OCI-LY1 (cell line): ENCODE results near the gene GFM1.

Source experiments
- H2AFZ ChIP-seq: fragments of 200-600 bp; sonication (generic), shearing (Covaris generic); 2 replicates; pipeline ENCODE4 v1.6.0; 2014; ENCODE audit warnings: antibody characterized with exemption, mild to moderate bottlenecking, low read length
- H3F3A ChIP-seq: fragments of 200-600 bp; sonication (generic), shearing (Covaris generic); 2 replicates; pipeline ENCODE4 v1.6.0; 2014; ENCODE audit warnings: mild to moderate bottlenecking, antibody characterized with exemption, low read length, moderate library complexity; ENCODE audit not compliant: insufficient read depth
- H3K27ac ChIP-seq: fragments of 200-600 bp; sonication (generic); 2 replicates; pipeline ENCODE4 v1.5.1; 2014; ENCODE audit warnings: low read length, mixed run types, mild to moderate bottlenecking, low read depth; ENCODE audit not compliant: poor library complexity, severe bottlenecking
- H3K27me3 ChIP-seq: fragments of 200-600 bp; sonication (generic); 2 replicates; pipeline ENCODE4 v1.6.0; 2014; ENCODE audit warnings: antibody characterized with exemption, mild to moderate bottlenecking, low read length, moderate library complexity; ENCODE audit not compliant: insufficient read depth
- H3K36me3 ChIP-seq: fragments of 200-600 bp; sonication (generic); 2 replicates; pipeline ENCODE4 v1.6.1; 2014; ENCODE audit warnings: mild to moderate bottlenecking, antibody characterized with exemption, low read length, moderate library complexity, mixed read lengths; ENCODE audit not compliant: insufficient read depth
- H3K4me1 ChIP-seq: fragments of 200-600 bp; sonication (generic); 2 replicates; pipeline ENCODE4 v1.5.1; 2014; ENCODE audit warnings: mild to moderate bottlenecking, low read length, moderate library complexity; ENCODE audit not compliant: insufficient read depth, severe bottlenecking
- H3K4me2 ChIP-seq: fragments of 200-600 bp; sonication (generic), shearing (Covaris generic); 2 replicates; pipeline ENCODE4 v1.6.1; 2014; ENCODE audit warnings: low read length
- H3K4me3 ChIP-seq: fragments of 200-600 bp; sonication (generic); 2 replicates; pipeline ENCODE4 v1.5.1; 2014; ENCODE audit warnings: low read length, low read depth, mild to moderate bottlenecking, mixed read lengths; ENCODE audit not compliant: poor library complexity, severe bottlenecking
- H3K79me2 ChIP-seq: fragments of 200-600 bp; shearing (Covaris generic); 2 replicates; pipeline ENCODE4 v1.6.1; 2016; ENCODE audit warnings: mixed run types, low read length, mixed read lengths; ENCODE audit not compliant: insufficient read depth
- H3K9ac ChIP-seq: fragments of 200-600 bp; sonication (generic), shearing (Covaris generic); 2 replicates; pipeline ENCODE4 v1.6.1; 2014; ENCODE audit warnings: mild to moderate bottlenecking, low read length, mixed read lengths
- H3K9me2 ChIP-seq: fragments of 200-600 bp; sonication (generic), shearing (Covaris generic); 2 replicates; pipeline ENCODE4 v1.6.1; 2014; ENCODE audit warnings: low read depth, mild to moderate bottlenecking, low read length, mixed read lengths
- H3K9me3 ChIP-seq: fragments of 200-600 bp; shearing (Covaris generic); 2 replicates; pipeline ENCODE4 v1.6.1; 2014; ENCODE audit warnings: low read length, mixed read lengths
- H4K20me1 ChIP-seq: fragments of 200-600 bp; sonication (generic), shearing (Covaris generic); 2 replicates; pipeline ENCODE4 v1.6.0; 2016; ENCODE audit warnings: mild to moderate bottlenecking, low read length; ENCODE audit not compliant: insufficient read depth
- EZH2 ChIP-seq: fragments of 200-600 bp; sonication (generic), shearing (Covaris generic); IDR thresholded peaks from 2 replicates; pipeline ENCODE4 v1.8.0; 2017; ENCODE audit warnings: borderline replicate concordance, mixed run types, mild to moderate bottlenecking, antibody characterized with exemption, low read length, moderate library complexity, mixed read lengths
- TF ChIP-seq, protein P1 (sequence below): fragments of 200-600 bp; sonication (generic), shearing (Covaris generic); IDR thresholded peaks from 2 replicates; pipeline ENCODE4 v1.5.1; 2017; ENCODE audit warnings: mild to moderate bottlenecking, antibody characterized with exemption, low read length, moderate library complexity, mixed read lengths

The GFM1 gene

GRCh38 chr3:158649791-158650190 lies 5.5 kb downstream of the GFM1 start:
- Histone ChIP-seq H3K4me1 (peaks cover 16% of the 10 kb centered on the region), H3K9me3 (no peaks in the 10 kb centered on the region), H3K36me3 (peaks cover 82% of the 10 kb centered on the region), H3K27me3 (no peaks in the 10 kb centered on the region), H3K79me2 (peaks cover 20% of the 10 kb centered on the region), H3K4me2 (no peak overlapping the region), H3K27ac (no peak overlapping the region), H3F3A (peaks cover 4% of the 10 kb centered on the region; the same call in 1 of the 2 replicates), H2AFZ (no peak overlapping the region), H3K9me2 (no peaks in the 10 kb centered on the region), H4K20me1 (no peaks in the 10 kb centered on the region), H3K4me3 (no peak overlapping the region), H3K9ac (no peak overlapping the region)
- no peak for TF ChIP-seq EZH2
- TF ChIP-seq, protein P1, sequence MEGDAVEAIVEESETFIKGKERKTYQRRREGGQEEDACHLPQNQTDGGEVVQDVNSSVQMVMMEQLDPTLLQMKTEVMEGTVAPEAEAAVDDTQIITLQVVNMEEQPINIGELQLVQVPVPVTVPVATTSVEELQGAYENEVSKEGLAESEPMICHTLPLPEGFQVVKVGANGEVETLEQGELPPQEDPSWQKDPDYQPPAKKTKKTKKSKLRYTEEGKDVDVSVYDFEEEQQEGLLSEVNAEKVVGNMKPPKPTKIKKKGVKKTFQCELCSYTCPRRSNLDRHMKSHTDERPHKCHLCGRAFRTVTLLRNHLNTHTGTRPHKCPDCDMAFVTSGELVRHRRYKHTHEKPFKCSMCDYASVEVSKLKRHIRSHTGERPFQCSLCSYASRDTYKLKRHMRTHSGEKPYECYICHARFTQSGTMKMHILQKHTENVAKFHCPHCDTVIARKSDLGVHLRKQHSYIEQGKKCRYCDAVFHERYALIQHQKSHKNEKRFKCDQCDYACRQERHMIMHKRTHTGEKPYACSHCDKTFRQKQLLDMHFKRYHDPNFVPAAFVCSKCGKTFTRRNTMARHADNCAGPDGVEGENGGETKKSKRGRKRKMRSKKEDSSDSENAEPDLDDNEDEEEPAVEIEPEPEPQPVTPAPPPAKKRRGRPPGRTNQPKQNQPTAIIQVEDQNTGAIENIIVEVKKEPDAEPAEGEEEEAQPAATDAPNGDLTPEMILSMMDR = no peak

DNA sequence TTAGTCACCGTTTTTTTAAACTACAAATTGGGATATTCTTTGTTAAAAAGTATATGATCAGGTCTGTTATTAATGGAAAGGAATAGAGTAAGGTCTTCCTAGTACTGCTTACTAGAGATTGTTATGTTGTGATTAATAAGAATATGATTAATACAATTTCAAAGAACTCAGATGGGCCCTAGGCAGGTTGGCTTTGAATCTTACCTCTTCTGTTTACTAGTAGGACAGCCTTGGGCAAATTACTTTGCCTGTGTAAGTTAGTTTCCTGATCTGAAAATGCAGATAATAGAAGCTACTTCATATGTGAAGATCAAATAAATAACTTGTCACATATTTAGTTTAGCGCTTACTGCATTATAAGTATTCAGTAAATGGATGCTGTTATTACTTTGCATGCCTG lies 6.9 kb downstream of the GFM1 start:
- no peak for TF ChIP-seq EZH2
- TF ChIP-seq, protein P1 = no peak
- peaks cover 92% of the 10 kb centered on the region for H3K36me3 ChIP-seq
- no peak overlapping the region for H3K4me3 ChIP-seq
- no peaks in the 10 kb centered on the region for H3K9me3 ChIP-seq
- no peak overlapping the region for H2AFZ ChIP-seq
- no peak overlapping the region for H3K27ac ChIP-seq
- no peak overlapping the region for H3K4me2 ChIP-seq
- H3F3A ChIP-seq = no peaks in the 10 kb centered on the region
- peaks cover 6% of the 10 kb centered on the region; the same call in 1 of the 2 replicates for H3K79me2 ChIP-seq
- H3K9ac ChIP-seq = no peak overlapping the region
- H4K20me1 ChIP-seq = no peaks in the 10 kb centered on the region
- no peaks in the 10 kb centered on the region for H3K27me3 ChIP-seq
- H3K9me2 ChIP-seq = no peaks in the 10 kb centered on the region
- peaks cover 2% of the 10 kb centered on the region for H3K4me1 ChIP-seq

- Histone ChIP-seq H3K36me3 (peaks cover 91% of the 10 kb centered on the region), H3K79me2 (no peaks in the 10 kb centered on the region), H2AFZ (no peak overlapping the region), H3K4me1 (no peaks in the 10 kb centered on the region), H3K9ac (no peak overlapping the region), H4K20me1 (no peaks in the 10 kb centered on the region), H3F3A (no peaks in the 10 kb centered on the region), H3K9me3 (no peaks in the 10 kb centered on the region), H3K27me3 (no peaks in the 10 kb centered on the region), H3K4me3 (no peak overlapping the region), H3K27ac (no peak overlapping the region), H3K4me2 (no peak overlapping the region), H3K9me2 (no peaks in the 10 kb centered on the region)
- TF ChIP-seq EZH2 = no peak
- TF ChIP-seq, protein P1 = no peak
Observed at GRCh38 chr3:158652463-158652862, 8.1 kb downstream of the GFM1 start.
